ENCODE results near the gene ADAMTS2.

DNA sequence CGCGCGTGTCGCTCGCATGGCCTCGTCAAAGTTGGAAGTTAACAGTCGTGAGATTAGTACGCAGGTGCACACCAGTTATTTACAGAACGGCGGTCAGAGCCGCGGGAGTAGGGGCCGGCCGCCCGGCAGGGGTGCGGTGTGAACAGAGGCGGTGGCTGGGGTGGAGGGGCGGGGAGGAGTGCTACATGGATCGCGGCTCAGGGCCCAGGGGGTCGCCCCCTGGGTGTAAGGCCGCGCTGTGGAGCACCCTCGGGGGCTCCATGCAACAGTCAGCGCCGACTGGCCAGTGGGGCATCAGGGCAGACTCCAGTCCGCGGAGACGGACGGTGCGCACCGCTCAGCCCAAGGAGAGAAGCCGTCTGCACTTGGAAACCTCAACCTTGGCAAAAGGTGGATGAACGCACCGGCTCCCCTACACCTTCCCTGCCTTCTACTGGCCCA, 224.8 kb downstream of the ADAMTS2 start:
- TF ChIP-seq, protein P1, sequence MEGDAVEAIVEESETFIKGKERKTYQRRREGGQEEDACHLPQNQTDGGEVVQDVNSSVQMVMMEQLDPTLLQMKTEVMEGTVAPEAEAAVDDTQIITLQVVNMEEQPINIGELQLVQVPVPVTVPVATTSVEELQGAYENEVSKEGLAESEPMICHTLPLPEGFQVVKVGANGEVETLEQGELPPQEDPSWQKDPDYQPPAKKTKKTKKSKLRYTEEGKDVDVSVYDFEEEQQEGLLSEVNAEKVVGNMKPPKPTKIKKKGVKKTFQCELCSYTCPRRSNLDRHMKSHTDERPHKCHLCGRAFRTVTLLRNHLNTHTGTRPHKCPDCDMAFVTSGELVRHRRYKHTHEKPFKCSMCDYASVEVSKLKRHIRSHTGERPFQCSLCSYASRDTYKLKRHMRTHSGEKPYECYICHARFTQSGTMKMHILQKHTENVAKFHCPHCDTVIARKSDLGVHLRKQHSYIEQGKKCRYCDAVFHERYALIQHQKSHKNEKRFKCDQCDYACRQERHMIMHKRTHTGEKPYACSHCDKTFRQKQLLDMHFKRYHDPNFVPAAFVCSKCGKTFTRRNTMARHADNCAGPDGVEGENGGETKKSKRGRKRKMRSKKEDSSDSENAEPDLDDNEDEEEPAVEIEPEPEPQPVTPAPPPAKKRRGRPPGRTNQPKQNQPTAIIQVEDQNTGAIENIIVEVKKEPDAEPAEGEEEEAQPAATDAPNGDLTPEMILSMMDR (IDR thresholded peaks at IDR 0.05) = no peak
- TF ChIP-seq POLR2A (IDR thresholded peaks at IDR 0.05) = no peak
